Measurements from ENCODE around the gene MS4A4E.

Gene MS4A4E

DNA sequence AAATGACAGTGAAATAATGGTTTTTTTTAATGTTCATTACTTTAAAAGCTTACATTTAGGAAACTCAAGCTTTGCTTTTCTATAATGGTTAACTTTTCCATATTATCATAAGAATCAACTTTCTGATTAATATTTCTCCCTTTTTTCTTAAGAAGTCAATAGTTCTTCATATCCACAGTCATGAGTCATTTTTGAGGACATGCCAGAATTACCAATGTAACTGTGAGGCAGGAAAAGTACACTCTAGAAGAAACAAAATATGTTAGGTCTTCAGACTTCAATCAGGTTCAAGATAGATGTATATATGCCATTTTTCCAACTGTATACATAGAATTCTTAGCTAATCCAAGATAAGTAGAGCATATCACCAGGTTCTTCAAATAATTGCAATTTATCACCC lies 70.9 kb downstream of the MS4A4E start:
- Histone ChIP-seq H3K9ac (ENCODE audit: low read depth, low read length) (no peak overlapping the region), H3K27ac (ENCODE audit: low read depth, low read length) (no peak overlapping the region), H3K9me3 (ENCODE audit: control insufficient read depth, insufficient read depth, low read length) (peaks cover 36% of the 10 kb centered on the region), H3K4me1 (ENCODE audit: control insufficient read depth, insufficient read depth, low read length) (no peaks in the 10 kb centered on the region), H3K4me3 (ENCODE audit: low read depth, low read length) (no peak overlapping the region), H3K36me3 (ENCODE audit: control insufficient read depth, insufficient read depth, low read length) (no peaks in the 10 kb centered on the region), H3K27me3 (ENCODE audit: control insufficient read depth, insufficient read depth, low read length) (no peaks in the 10 kb centered on the region)

DNA sequence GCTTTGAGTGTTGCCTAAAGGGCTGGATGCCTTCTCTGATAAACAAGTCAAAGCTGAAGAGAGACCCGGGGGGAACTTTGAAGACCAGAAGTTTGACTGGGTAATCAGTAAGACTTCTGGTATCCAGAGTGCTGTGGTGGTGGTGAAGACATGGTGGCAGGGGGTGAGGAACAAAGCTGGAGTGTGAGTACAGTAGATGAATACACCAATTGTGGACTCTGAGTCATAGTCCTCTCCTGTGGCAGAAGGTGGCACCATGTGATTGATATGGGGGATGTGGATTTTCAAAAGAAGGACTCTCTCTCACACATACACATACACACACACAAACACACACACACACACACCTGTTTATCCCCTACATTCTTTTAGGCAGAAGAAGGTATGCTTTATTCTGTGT lies 72.4 kb downstream of the MS4A4E start:
- peaks cover 45% of the 10 kb centered on the region for H3K9me3 ChIP-seq (ENCODE audit: control insufficient read depth, insufficient read depth, low read length)
- H3K36me3 ChIP-seq (ENCODE audit: control insufficient read depth, insufficient read depth, low read length) = no peaks in the 10 kb centered on the region
- H3K9ac ChIP-seq (ENCODE audit: low read depth, low read length) = no peak overlapping the region
- no peak overlapping the region for H3K4me3 ChIP-seq (ENCODE audit: low read depth, low read length)
- no peak overlapping the region for H3K27ac ChIP-seq (ENCODE audit: low read depth, low read length)
- H3K4me1 ChIP-seq (ENCODE audit: control insufficient read depth, insufficient read depth, low read length) = no peaks in the 10 kb centered on the region
- no peaks in the 10 kb centered on the region for H3K27me3 ChIP-seq (ENCODE audit: control insufficient read depth, insufficient read depth, low read length)

DNA sequence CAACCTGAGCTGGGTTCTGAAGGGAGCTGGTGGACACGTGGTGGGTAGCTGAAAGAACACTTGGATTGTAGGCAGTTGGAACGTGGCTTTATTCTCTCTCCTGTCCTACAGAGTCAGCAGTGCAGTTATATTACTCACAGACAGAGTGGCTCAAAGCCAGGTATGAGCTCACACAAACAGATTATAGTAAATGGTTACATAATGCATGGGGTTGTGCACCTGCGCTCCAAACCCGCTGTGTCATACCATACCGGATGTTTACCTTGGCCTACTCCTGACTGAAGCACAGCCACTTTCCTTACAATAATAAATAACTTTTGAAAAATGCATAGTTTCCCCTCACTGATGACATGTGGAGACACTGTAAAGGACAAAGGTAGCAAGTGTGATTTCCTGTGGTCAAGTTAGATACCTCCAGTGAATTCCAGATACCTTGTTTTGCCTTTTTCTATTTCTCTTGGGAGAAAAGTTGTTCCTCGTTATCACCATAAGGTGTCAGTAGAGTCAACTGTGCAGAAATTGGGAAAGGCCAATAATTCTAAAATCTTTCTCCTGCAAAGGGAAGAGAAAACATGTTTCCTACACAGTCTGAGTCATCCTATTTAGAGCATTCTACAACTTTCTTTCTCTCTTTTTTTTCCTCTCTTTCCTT lies 73.5 kb downstream of the MS4A4E start:
- Histone ChIP-seq H3K27ac (ENCODE audit: low read depth, low read length) (no peak overlapping the region), H3K9ac (ENCODE audit: low read depth, low read length) (no peak overlapping the region), H3K36me3 (ENCODE audit: control insufficient read depth, insufficient read depth, low read length) (no peaks in the 10 kb centered on the region), H3K4me1 (ENCODE audit: control insufficient read depth, insufficient read depth, low read length) (no peaks in the 10 kb centered on the region), H3K9me3 (ENCODE audit: control insufficient read depth, insufficient read depth, low read length) (peaks cover 49% of the 10 kb centered on the region), H3K27me3 (ENCODE audit: control insufficient read depth, insufficient read depth, low read length) (no peaks in the 10 kb centered on the region), H3K4me3 (ENCODE audit: low read depth, low read length) (no peak overlapping the region; the same call in 1 of the 2 replicates)

DNA sequence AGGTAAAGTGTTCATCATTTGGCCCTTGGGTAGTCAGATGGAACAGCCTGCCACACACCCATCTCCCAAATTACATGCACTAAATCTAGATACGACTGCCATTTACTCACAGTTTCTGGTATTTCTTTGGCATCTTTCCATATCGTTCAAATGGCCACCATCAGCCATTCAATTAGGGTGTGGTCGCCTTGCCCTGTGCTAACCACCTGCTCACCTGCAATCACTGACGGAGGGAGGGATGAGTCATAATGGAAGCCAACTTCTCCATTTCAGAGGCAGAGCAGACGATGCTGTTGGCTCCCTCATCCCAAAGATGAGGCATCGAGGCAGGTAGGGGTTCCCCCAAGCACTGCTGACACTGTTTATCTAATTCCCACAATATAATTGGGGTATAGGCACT lies 74.6 kb downstream of the MS4A4E start:
- peak overlapping the region; percentile 16; the same call in 1 of the 2 replicates for H3K4me3 ChIP-seq (ENCODE audit: low read depth, low read length)
- H3K9ac ChIP-seq (ENCODE audit: low read depth, low read length) = no peak overlapping the region
- H3K4me1 ChIP-seq (ENCODE audit: control insufficient read depth, insufficient read depth, low read length) = no peaks in the 10 kb centered on the region
- H3K27ac ChIP-seq (ENCODE audit: low read depth, low read length) = no peak overlapping the region
- no peaks in the 10 kb centered on the region for H3K27me3 ChIP-seq (ENCODE audit: control insufficient read depth, insufficient read depth, low read length)
- H3K36me3 ChIP-seq (ENCODE audit: control insufficient read depth, insufficient read depth, low read length) = no peaks in the 10 kb centered on the region
- H3K9me3 ChIP-seq (ENCODE audit: control insufficient read depth, insufficient read depth, low read length) = peaks cover 49% of the 10 kb centered on the region

DNA sequence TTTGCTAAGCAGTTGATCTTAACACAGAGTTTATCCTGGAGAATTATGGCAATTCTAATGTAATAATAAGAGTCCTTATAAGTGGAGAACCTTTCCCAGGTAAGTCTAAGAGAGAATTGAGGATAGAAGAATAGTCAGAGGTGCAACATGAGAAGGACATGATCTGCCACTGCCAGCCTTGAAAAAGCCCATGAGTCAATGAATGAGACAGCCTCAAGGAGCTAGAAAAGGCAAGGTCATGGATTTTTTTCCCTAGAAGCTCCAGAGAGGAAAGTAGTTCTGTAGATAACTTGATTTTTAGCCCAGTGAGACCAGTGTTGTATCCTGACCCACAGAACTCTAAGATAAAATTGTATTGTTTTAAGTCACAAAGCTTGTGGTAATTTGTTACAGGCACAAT lies 77.0 kb downstream of the MS4A4E start:
- H3K36me3 ChIP-seq (ENCODE audit: control insufficient read depth, insufficient read depth, low read length) = no peaks in the 10 kb centered on the region
- H3K4me3 ChIP-seq (ENCODE audit: low read depth, low read length) = no peak overlapping the region
- H3K9me3 ChIP-seq (ENCODE audit: control insufficient read depth, insufficient read depth, low read length) = peaks cover 45% of the 10 kb centered on the region
- H3K9ac ChIP-seq (ENCODE audit: low read depth, low read length) = no peak overlapping the region
- H3K27me3 ChIP-seq (ENCODE audit: control insufficient read depth, insufficient read depth, low read length) = no peaks in the 10 kb centered on the region
- H3K27ac ChIP-seq (ENCODE audit: low read depth, low read length) = no peak overlapping the region
- H3K4me1 ChIP-seq (ENCODE audit: control insufficient read depth, insufficient read depth, low read length) = no peaks in the 10 kb centered on the region

DNA sequence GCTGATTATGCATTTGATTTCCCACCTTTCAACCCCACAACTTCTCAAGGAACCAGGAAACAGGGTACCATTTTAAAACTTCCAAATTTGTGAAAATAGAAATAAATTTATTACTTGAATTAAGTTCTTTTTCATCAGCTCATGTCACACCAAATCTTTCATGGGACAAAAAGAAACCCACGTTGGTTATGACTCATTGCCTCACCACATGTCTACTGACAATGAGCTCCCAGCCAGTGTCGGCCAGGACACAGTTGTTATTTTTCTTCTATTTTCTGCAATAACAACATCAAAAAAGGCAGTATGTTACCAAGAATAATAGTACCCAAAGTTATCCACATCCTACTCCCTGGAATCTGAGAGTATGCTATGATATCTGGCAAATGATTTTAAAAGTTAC lies 77.4 kb downstream of the MS4A4E start:
- no peaks in the 10 kb centered on the region for H3K4me1 ChIP-seq (ENCODE audit: control insufficient read depth, insufficient read depth, low read length)
- peaks cover 41% of the 10 kb centered on the region for H3K9me3 ChIP-seq (ENCODE audit: control insufficient read depth, insufficient read depth, low read length)
- no peak overlapping the region for H3K27ac ChIP-seq (ENCODE audit: low read depth, low read length)
- no peak overlapping the region for H3K4me3 ChIP-seq (ENCODE audit: low read depth, low read length)
- no peak overlapping the region for H3K9ac ChIP-seq (ENCODE audit: low read depth, low read length)
- H3K36me3 ChIP-seq (ENCODE audit: control insufficient read depth, insufficient read depth, low read length) = no peaks in the 10 kb centered on the region
- no peaks in the 10 kb centered on the region for H3K27me3 ChIP-seq (ENCODE audit: control insufficient read depth, insufficient read depth, low read length)

DNA sequence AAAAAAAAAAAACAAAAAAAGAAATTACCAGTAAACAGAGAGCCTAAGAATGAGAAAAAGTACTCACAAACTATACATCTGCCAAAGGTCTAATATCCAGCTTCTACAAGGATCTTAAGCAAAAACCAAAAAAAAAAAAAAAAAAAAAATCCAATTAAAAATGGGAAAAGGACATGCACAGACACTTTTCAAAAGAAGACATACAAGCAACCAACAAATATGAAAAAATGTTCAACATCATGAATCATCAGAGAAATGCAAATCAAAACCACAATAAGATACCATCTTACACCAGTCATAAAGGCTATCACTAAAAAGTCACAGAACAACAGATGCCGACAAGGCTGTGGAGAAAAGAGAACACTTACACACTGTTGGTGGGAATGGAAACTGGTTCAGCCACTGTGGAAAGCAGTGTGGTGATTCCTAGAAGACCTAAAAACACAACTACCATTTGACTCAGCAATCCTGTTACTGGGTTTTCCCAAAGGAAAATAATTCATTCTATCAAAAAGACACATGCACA lies 78.3 kb downstream of the MS4A4E start:
- H3K9me3 ChIP-seq (ENCODE audit: control insufficient read depth, insufficient read depth, low read length) = peaks cover 32% of the 10 kb centered on the region
- H3K9ac ChIP-seq (ENCODE audit: low read depth, low read length) = no peak overlapping the region
- no peak overlapping the region for H3K27ac ChIP-seq (ENCODE audit: low read depth, low read length)
- no peaks in the 10 kb centered on the region for H3K4me1 ChIP-seq (ENCODE audit: control insufficient read depth, insufficient read depth, low read length)
- H3K27me3 ChIP-seq (ENCODE audit: control insufficient read depth, insufficient read depth, low read length) = no peaks in the 10 kb centered on the region
- H3K4me3 ChIP-seq (ENCODE audit: low read depth, low read length) = no peak overlapping the region
- H3K36me3 ChIP-seq (ENCODE audit: control insufficient read depth, insufficient read depth, low read length) = no peaks in the 10 kb centered on the region

DNA sequence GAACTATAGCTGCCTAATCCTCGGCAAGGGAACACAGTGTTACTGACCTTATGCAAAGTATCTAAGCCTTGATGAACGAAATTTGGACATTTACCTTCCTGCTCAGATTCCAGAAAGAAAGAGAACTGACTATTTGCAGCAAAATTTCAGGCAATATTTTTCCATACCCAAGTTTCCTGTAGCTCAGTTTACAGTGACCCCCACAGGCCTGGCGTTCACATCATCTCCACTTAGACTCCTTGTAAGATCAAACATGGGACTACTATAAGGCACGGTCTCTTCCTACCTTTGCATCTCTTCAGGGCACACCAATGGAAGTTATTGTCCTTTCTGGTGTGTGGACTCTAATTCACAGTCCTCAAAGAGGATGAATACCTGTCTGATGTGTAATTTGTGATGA lies 81.2 kb downstream of the MS4A4E start:
- Histone ChIP-seq H3K27ac (ENCODE audit: low read depth, low read length) (no peak overlapping the region), H3K9me3 (ENCODE audit: control insufficient read depth, insufficient read depth, low read length) (peaks cover 10% of the 10 kb centered on the region), H3K36me3 (ENCODE audit: control insufficient read depth, insufficient read depth, low read length) (no peaks in the 10 kb centered on the region), H3K4me3 (ENCODE audit: low read depth, low read length) (no peak overlapping the region), H3K9ac (ENCODE audit: low read depth, low read length) (no peak overlapping the region), H3K4me1 (ENCODE audit: control insufficient read depth, insufficient read depth, low read length) (no peaks in the 10 kb centered on the region), H3K27me3 (ENCODE audit: control insufficient read depth, insufficient read depth, low read length) (no peaks in the 10 kb centered on the region)

DNA sequence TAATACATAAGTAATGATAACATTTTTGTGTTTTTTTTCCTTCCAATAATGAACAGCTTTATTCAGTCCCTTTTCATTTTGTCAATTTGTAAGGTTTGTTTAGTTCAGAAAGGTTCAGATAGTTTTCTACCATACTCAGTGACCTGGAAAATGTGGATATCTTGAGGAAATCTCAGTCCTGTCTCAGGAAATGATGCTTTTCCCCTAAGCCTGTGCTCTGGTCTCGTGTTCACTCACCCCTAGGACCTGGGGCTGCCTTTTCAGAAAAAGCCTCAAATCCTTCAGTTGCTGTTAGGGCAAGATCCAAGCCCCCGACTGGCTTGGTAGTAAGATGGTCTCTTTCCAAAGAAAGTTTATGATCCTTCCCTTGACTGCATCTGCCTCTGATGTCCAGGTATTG lies 81.8 kb downstream of the MS4A4E start:
- Histone ChIP-seq H3K4me3 (ENCODE audit: low read depth, low read length) (no peak overlapping the region), H3K4me1 (ENCODE audit: control insufficient read depth, insufficient read depth, low read length) (no peaks in the 10 kb centered on the region), H3K27me3 (ENCODE audit: control insufficient read depth, insufficient read depth, low read length) (no peaks in the 10 kb centered on the region), H3K9me3 (ENCODE audit: control insufficient read depth, insufficient read depth, low read length) (peaks cover 7% of the 10 kb centered on the region; the same call in 1 of the 2 replicates), H3K27ac (ENCODE audit: low read depth, low read length) (no peak overlapping the region), H3K36me3 (ENCODE audit: control insufficient read depth, insufficient read depth, low read length) (no peaks in the 10 kb centered on the region), H3K9ac (ENCODE audit: low read depth, low read length) (no peak overlapping the region)

DNA sequence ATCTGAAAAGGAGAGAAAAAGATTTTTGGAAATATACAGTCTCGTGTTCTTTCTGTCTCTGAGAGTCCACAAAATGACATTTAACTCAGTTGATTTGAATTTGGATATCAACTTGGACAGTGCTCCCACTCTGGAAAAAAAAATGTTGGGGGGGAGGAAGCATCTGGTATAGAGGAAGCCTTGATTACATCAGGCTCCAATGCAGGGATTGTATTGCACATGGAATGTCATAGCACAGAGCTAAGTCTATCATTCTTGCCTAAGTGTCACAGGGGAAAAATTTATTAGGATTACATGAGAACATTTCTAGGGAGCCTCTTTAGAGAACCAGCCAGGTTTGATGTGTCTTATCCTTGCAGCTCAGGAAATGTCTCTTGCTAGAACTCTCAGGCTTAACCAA lies 83.1 kb downstream of the MS4A4E start:
- H3K9me3 ChIP-seq (ENCODE audit: control insufficient read depth, insufficient read depth, low read length) = no peaks in the 10 kb centered on the region; the same call in 1 of the 2 replicates
- H3K9ac ChIP-seq (ENCODE audit: low read depth, low read length) = no peak overlapping the region
- H3K27ac ChIP-seq (ENCODE audit: low read depth, low read length) = no peak overlapping the region
- no peaks in the 10 kb centered on the region for H3K36me3 ChIP-seq (ENCODE audit: control insufficient read depth, insufficient read depth, low read length)
- H3K4me1 ChIP-seq (ENCODE audit: control insufficient read depth, insufficient read depth, low read length) = no peaks in the 10 kb centered on the region
- H3K27me3 ChIP-seq (ENCODE audit: control insufficient read depth, insufficient read depth, low read length) = no peaks in the 10 kb centered on the region
- no peak overlapping the region for H3K4me3 ChIP-seq (ENCODE audit: low read depth, low read length)

DNA sequence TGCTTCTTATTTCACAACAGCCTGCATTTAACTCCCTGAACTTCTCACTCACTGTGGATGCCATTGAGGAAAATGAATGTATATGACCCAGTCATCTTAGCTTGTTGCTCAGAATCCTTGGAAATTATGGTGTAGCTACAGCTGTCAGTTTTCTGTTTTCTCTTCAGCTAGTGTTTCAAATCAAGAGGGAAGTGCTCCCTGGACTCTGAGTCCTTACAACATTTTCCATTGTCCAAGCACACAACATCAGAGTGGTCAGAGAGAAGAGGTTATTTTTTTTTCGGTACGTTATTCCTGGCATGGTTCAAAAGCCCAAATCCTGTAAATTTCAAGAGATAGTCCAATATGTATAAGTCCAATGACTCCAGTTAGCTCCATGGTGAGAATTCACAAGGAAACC lies 83.7 kb downstream of the MS4A4E start:
- no peaks in the 10 kb centered on the region for H3K36me3 ChIP-seq (ENCODE audit: control insufficient read depth, insufficient read depth, low read length)
- no peak overlapping the region for H3K4me3 ChIP-seq (ENCODE audit: low read depth, low read length)
- H3K27me3 ChIP-seq (ENCODE audit: control insufficient read depth, insufficient read depth, low read length) = no peaks in the 10 kb centered on the region
- H3K9ac ChIP-seq (ENCODE audit: low read depth, low read length) = no peak overlapping the region
- no peaks in the 10 kb centered on the region for H3K4me1 ChIP-seq (ENCODE audit: control insufficient read depth, insufficient read depth, low read length)
- H3K9me3 ChIP-seq (ENCODE audit: control insufficient read depth, insufficient read depth, low read length) = no peaks in the 10 kb centered on the region; the same call in 1 of the 2 replicates
- no peak overlapping the region for H3K27ac ChIP-seq (ENCODE audit: low read depth, low read length)
